Measurements from ENCODE around the gene BRWD1.
"Not testable (repeated sequence)": the region's sequence is repeated elsewhere in the genome, so short reads cannot be mapped to it uniquely, and the experiment has no call there.

Gene BRWD1

GRCh38 chr21:39137248-39138178 is 175.9 kb downstream of the BRWD1 start:
- DNase-seq (ENCODE audit: extremely low read depth in 1 of 2, low read depth in 1 of 2), result no peak

- DNase-seq (ENCODE audit: extremely low read depth in 1 of 2, low read depth in 1 of 2), result no peak
Observed at GRCh38 chr21:39136711-39137110, 176.7 kb downstream of the BRWD1 start.

GRCh38 chr21:39136138-39136537 is 177.3 kb downstream of the BRWD1 start:
- DNase-seq (ENCODE audit: extremely low read depth in 1 of 2, low read depth in 1 of 2), result not testable (repeated sequence)

- DNase-seq (ENCODE audit: extremely low read depth in 1 of 2, low read depth in 1 of 2), result no peak
Observed at GRCh38 chr21:39134288-39134810, 179.1 kb downstream of the BRWD1 start.
